Subcutaneous abdominal adipose tissue (tissue), 5 donors: ENCODE data around the gene LRRC17.
A peak's percentile ranks its signal among the peaks of the same experiment; 100 is the strongest.

Source experiments
- H3K27ac ChIP-seq: one replicate; pipeline ENCODE4 v1.7.0; 2013; ENCODE audit warnings: low read depth, mild to moderate bottlenecking, inconsistent platforms, low read length, moderate library complexity
- H3K27me3 ChIP-seq, 5 donors: one replicate each; pipeline ENCODE4 v1.7.0; 2013; ENCODE audit warnings: low read length in 5 of 5, inconsistent platforms in 1 of 5; ENCODE audit not compliant: control insufficient read depth in 5 of 5, insufficient read depth in 4 of 5
- H3K36me3 ChIP-seq, 5 donors: one replicate each; pipeline ENCODE4 v1.7.0; 2013; ENCODE audit warnings: low read length in 5 of 5; ENCODE audit not compliant: control insufficient read depth in 5 of 5, insufficient read depth in 5 of 5
- H3K4me1 ChIP-seq, 5 donors: one replicate each; pipeline ENCODE4 v1.7.0; 2013; ENCODE audit warnings: low read length in 5 of 5, mild to moderate bottlenecking in 3 of 5, moderate library complexity in 1 of 5; ENCODE audit not compliant: control insufficient read depth in 5 of 5, insufficient read depth in 5 of 5
- H3K4me3 ChIP-seq, 5 donors: one replicate each; pipeline ENCODE4 v1.7.0; 2013; ENCODE audit warnings: low read length in 5 of 5, low read depth in 1 of 5
- H3K9ac ChIP-seq, 5 donors: one replicate each; pipeline ENCODE4 v1.7.0; 2013; ENCODE audit warnings: low read length in 5 of 5, mild to moderate bottlenecking in 4 of 5, moderate library complexity in 3 of 5
- H3K9me3 ChIP-seq, 5 donors: one replicate each; pipeline ENCODE4 v1.7.0; 2013; ENCODE audit warnings: low read length in 5 of 5; ENCODE audit not compliant: control insufficient read depth in 5 of 5
- donor health status: healthy.
- donor health status: healthy.
- donor health status: healthy.
- donor health status: healthy.
- donor health status: healthy.

Gene LRRC17

GRCh38 chr7:102917436-102918353, 4.9 kb downstream of the LRRC17 start:
- Histone ChIP-seq H3K9me3 (no peaks in the 10 kb centered on the region), H3K27ac (no peak overlapping the region), H3K36me3 (no peaks in the 10 kb centered on the region), H3K9ac (no peak overlapping the region), H3K27me3 (no peaks in the 10 kb centered on the region), H3K4me3 (no peak overlapping the region), H3K4me1 (peaks cover 0 to 13% (median 9%) of the 10 kb centered on the region in 5 donors)

DNA sequence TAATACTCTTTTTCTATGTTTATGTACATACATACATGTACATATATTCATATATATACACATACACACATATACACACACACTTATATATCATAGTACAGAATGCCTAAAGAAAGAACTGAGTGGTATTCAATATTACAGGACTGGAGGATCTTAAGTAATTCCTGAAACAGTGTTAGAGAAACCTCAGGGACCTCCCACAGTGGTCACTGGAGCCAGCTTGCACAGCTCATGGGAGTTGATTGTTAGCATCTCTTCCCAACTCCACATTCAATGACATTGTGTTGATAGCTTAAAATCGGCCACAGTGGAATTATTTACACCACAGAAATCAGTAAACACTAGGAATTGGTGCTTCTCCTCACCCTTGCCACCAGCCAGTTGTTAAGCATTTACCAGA, 6.0 kb downstream of the LRRC17 start:
- no peaks in the 10 kb centered on the region for H3K27me3 ChIP-seq
- H3K36me3 ChIP-seq = no peaks in the 10 kb centered on the region
- H3K9ac ChIP-seq = no peak overlapping the region
- H3K4me1 ChIP-seq = peaks cover 0 to 11% (median 3%) of the 10 kb centered on the region in 5 donors
- no peak overlapping the region for H3K27ac ChIP-seq
- no peaks in the 10 kb centered on the region for H3K9me3 ChIP-seq
- H3K4me3 ChIP-seq = no peak overlapping the region

GRCh38 chr7:102925976-102926782, 13.4 kb downstream of the LRRC17 start:
- Histone ChIP-seq H3K9ac (no peak overlapping the region), H3K36me3 (no peaks in the 10 kb centered on the region), H3K4me1 (no peaks in the 10 kb centered on the region), H3K27ac (no peak overlapping the region), H3K27me3 (no peaks in the 10 kb centered on the region), H3K9me3 (no peaks in the 10 kb centered on the region), H3K4me3 (no peak overlapping the region)

DNA sequence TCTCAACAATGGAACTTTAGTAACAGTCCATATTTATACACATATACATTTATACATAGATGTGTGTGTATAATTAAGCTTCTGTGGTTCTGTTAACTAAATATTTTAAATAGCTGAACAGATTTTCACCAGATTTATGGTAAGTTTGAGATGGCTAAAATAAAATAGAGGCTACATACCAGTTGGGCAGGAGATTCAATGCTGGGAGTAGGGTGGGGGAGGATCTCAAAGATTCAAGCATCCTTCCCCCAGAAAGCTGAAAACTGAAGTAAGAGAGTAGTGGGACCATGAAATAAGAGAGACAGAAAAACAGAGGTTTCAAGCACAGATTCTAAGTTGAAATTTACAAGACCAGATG, 14.0 kb downstream of the LRRC17 start:
- no peaks in the 10 kb centered on the region for H3K4me1 ChIP-seq
- H3K36me3 ChIP-seq = no peaks in the 10 kb centered on the region
- H3K4me3 ChIP-seq = no peak overlapping the region
- no peaks in the 10 kb centered on the region for H3K9me3 ChIP-seq
- H3K9ac ChIP-seq = no peak overlapping the region
- no peaks in the 10 kb centered on the region for H3K27me3 ChIP-seq
- no peak overlapping the region for H3K27ac ChIP-seq

DNA sequence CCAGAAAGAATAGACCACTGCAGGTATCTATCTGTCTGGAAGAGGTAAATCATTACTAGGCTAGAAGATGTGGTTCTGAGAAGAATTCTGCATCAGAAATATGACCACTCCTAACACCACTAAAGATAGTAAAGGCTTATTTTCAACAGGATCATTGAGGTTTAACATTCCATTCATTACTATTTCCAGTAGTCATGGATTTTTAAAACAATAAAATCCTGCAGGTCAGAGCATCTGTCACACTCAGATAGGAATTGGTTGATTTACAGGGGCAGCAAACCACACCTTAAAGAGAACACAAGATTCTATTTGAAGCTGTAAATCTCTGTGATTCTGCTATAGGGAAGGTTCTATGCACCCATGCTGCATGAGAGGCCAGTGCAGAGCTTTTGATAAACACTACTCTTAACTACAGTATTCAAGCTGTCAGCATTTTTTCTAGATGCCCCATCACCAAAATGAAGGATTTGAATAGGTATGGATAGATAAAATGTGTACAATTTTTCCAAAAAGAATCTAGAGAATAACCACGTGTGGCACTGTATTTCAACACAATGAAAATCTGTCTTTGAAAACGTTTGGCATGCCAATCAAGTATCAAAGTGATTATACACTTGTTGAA, 14.6 kb downstream of the LRRC17 start:
- Histone ChIP-seq H3K4me1 (no peaks in the 10 kb centered on the region), H3K27me3 (no peaks in the 10 kb centered on the region), H3K9ac (no peak overlapping the region), H3K4me3 (no peak overlapping the region), H3K27ac (no peak overlapping the region), H3K9me3 (no peaks in the 10 kb centered on the region), H3K36me3 (no peaks in the 10 kb centered on the region)

- no peaks in the 10 kb centered on the region for H3K36me3 ChIP-seq
- H3K9me3 ChIP-seq = no peaks in the 10 kb centered on the region
- no peak overlapping the region for H3K27ac ChIP-seq
- no peaks in the 10 kb centered on the region for H3K27me3 ChIP-seq
- H3K4me3 ChIP-seq = no peak overlapping the region
- peaks cover 0 to 23% (median 18%) of the 10 kb centered on the region in 5 donors for H3K4me1 ChIP-seq
- H3K9ac ChIP-seq = no peak overlapping the region
These were observed 19.0 kb downstream of the LRRC17 start for GRCh38 chr7:102931757-102932156.

GRCh38 chr7:102933763-102934162, 21.0 kb downstream of the LRRC17 start:
- Histone ChIP-seq H3K9ac (peak overlapping the region in 3 of 5 donors; percentile 20 to 61 (median 31)), H3K36me3 (no peaks in the 10 kb centered on the region), H3K27me3 (no peaks in the 10 kb centered on the region), H3K27ac (peak overlapping the region; percentile 71), H3K9me3 (no peaks in the 10 kb centered on the region), H3K4me3 (peak overlapping the region; percentile 13 to 60 (median 57)), H3K4me1 (peaks cover 0 to 34% (median 23%) of the 10 kb centered on the region in 5 donors)

DNA sequence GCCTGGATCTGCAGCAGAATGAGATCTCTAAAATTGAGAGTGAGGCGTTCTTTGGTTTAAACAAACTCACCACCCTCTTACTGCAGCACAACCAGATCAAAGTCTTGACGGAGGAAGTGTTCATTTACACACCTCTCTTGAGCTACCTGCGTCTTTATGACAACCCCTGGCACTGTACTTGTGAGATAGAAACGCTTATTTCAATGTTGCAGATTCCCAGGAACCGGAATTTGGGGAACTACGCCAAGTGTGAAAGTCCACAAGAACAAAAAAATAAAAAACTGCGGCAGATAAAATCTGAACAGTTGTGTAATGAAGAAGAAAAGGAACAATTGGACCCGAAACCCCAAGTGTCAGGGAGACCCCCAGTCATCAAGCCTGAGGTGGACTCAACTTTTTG, 21.4 kb downstream of the LRRC17 start:
- H3K36me3 ChIP-seq = no peaks in the 10 kb centered on the region
- H3K9me3 ChIP-seq = no peaks in the 10 kb centered on the region
- peaks cover 0 to 38% (median 23%) of the 10 kb centered on the region in 5 donors for H3K4me1 ChIP-seq
- H3K27me3 ChIP-seq = no peaks in the 10 kb centered on the region
- H3K4me3 ChIP-seq = peak overlapping the region; percentile 13 to 60 (median 57)
- peak overlapping the region; percentile 71 for H3K27ac ChIP-seq
- H3K9ac ChIP-seq = peak overlapping the region in 3 of 5 donors; percentile 31 to 61 (median 35)

- no peaks in the 10 kb centered on the region for H3K9me3 ChIP-seq
- no peaks in the 10 kb centered on the region for H3K36me3 ChIP-seq
- peaks cover 0 to 41% (median 23%) of the 10 kb centered on the region in 5 donors for H3K4me1 ChIP-seq
- no peaks in the 10 kb centered on the region for H3K27me3 ChIP-seq
- peak overlapping the region in 1 of 5 donors; percentile 9 for H3K9ac ChIP-seq
- H3K27ac ChIP-seq = peak overlapping the region; percentile 71
- peak overlapping the region in 4 of 5 donors; percentile 49 to 60 (median 58) for H3K4me3 ChIP-seq
These were observed 21.9 kb downstream of the LRRC17 start for GRCh38 chr7:102934701-102935100.
